Measurements from ENCODE around the gene DBP.
"Not testable (repeated sequence)": the region's sequence is repeated elsewhere in the genome, so short reads cannot be mapped to it uniquely, and the experiment has no call there.

The DBP gene

GRCh38 chr19:48645620-48646000 lies 8.4 kb upstream of the DBP start:
- no peak for DNase-seq (ENCODE audit: low read depth)
- H3K4me3 ChIP-seq (ENCODE audit: low read depth, low read length), result peak overlapping the region; percentile 55

GRCh38 chr19:48644839-48645619 lies 7.8 kb upstream of the DBP start:
- peak overlapping the region; percentile 55 for H3K4me3 ChIP-seq (ENCODE audit: low read depth, low read length)
- no peak for DNase-seq (ENCODE audit: low read depth)

DNA sequence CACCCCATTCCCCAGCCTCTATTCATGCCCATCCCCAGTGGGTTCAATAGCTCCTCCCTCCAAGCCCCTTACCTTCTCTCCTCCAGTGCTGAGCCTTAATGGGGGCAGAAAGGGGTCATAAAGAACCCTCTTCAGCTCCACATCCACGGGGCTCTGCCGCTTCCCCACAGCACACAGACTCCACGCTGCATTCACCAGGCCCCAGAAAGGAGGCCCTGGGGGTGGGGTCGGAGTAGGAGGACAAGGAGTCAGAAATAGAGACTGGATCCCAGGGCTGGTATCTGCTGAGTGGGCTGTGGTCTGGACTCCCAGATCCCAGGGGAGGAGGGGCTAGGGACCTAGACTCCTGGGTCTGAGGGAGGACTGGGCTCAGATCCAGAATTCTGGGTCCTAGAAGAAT lies 7.2 kb upstream of the DBP start:
- DNase-seq (ENCODE audit: low read depth), result no peak

DNA sequence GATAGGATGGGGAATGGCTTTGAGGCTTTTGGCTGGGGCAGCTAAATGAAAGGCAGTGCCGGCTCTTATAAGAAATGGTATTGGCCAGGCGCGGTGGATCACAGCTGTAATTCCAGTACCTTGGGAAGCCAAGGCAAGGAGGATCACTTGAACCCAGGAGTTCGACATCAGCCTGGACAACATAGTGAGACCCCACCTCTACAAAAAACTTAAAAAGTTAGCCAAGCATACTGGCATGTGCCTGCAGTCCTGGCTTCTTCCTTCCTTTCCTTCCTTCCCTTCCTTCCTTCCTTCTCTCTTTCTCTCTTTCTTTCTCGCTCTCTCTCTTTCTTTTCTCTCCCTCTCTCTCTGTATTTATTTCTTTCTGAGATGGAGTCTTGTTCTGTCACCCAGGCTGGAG lies 5.7 kb upstream of the DBP start:
- DNase-seq (ENCODE audit: low read depth), result no peak

More for the DNA sequence above, 7.2 kb upstream of the DBP start:
- no peak overlapping the region for H3K4me3 ChIP-seq (ENCODE audit: low read depth, low read length)

GRCh38 chr19:48641850-48642249 lies 4.7 kb upstream of the DBP start:
- DNase-seq (ENCODE audit: low read depth), result no peak
- no peak overlapping the region for H3K4me3 ChIP-seq (ENCODE audit: low read depth, low read length)

More for the DNA sequence above, 5.7 kb upstream of the DBP start:
- H3K4me3 ChIP-seq (ENCODE audit: low read depth, low read length), result no peak overlapping the region

DNA sequence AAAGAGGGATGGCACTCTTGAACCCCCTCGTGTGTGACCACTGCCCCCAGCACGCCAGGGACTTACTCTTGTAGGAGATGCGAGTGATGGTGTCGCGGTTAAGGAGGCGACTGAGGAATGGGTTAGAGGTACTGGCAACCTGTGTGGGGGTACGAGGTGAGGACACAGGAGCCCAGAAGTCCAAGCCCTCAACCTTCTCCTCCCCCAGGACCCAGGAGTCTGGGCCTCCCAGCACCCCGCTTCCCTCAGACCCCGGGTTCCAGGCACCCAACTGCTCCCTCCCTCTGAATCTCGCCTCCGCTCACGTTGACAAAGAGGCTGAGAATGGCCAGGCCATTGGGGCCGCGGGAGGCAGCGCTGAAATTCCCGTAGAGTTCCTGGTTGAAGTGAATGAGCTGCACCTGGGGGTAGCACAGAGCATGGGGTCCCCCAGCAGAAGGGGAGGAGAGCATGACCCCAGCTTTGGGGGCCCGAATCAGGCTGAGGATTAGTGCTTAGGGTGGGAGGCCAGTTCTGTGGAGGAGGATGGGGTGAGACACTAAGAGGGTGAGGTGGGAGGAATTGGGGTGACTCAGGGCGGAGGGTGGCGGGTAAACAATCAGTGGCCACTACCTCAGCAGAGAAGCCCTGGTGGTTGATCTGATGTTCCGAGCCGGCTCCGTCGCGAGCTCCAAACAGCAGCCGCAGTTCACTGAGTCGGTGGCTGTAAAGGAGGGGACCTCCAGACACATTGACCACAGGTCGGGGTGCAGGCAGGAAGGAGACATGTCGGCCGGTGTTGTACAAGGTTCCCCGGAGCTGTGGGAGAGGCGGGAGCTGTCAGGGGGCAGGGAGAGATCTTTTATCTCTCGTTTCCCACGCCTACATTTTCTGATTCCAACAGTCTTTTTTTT lies 2.5 kb upstream of the DBP start:
- H3K4me3 ChIP-seq (ENCODE audit: low read depth, low read length), result no peak overlapping the region
- no peak for DNase-seq (ENCODE audit: low read depth)

- no peak for DNase-seq (ENCODE audit: low read depth)
- no peak overlapping the region for H3K4me3 ChIP-seq (ENCODE audit: low read depth, low read length)
Measured at GRCh38 chr19:48638831-48639381, 1.7 kb upstream of the DBP start.

GRCh38 chr19:48637948-48638830 lies 1.0 kb upstream of the DBP start:
- peak overlapping the region; percentile 56 for H3K4me3 ChIP-seq (ENCODE audit: low read depth, low read length)

DNA sequence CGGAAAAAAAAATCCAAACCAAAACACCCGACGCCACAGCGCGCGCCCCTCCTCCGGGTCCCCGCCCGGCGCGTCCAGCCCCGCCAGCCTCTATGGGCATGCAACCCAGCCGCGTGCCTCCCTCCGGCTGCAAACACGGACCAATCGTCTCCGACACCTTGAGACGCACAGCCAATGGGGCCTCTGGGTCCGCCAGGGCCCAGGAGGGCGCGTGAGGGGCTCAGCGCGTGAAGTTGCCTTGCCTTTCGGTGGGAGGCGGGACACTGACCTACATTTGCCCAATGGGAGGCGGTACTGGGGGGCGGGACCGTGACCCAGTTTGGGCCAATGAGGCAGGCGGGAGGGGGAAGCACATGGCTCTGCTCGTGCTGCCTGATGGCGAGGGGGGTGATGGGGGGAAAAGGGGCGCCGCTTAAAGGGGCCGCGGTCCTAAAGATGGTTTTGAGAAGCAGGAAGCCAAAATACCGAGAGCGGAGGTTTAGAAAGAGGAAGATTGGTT lies 319 bp upstream of the DBP start:
- peak overlapping the region; percentile 56 for H3K4me3 ChIP-seq (ENCODE audit: low read depth, low read length)
- peak; percentile 94 for DNase-seq (ENCODE audit: low read depth)

More at GRCh38 chr19:48637948-48638830, 1.0 kb upstream of the DBP start:
- peak; percentile 83 for DNase-seq (ENCODE audit: low read depth)

DNA sequence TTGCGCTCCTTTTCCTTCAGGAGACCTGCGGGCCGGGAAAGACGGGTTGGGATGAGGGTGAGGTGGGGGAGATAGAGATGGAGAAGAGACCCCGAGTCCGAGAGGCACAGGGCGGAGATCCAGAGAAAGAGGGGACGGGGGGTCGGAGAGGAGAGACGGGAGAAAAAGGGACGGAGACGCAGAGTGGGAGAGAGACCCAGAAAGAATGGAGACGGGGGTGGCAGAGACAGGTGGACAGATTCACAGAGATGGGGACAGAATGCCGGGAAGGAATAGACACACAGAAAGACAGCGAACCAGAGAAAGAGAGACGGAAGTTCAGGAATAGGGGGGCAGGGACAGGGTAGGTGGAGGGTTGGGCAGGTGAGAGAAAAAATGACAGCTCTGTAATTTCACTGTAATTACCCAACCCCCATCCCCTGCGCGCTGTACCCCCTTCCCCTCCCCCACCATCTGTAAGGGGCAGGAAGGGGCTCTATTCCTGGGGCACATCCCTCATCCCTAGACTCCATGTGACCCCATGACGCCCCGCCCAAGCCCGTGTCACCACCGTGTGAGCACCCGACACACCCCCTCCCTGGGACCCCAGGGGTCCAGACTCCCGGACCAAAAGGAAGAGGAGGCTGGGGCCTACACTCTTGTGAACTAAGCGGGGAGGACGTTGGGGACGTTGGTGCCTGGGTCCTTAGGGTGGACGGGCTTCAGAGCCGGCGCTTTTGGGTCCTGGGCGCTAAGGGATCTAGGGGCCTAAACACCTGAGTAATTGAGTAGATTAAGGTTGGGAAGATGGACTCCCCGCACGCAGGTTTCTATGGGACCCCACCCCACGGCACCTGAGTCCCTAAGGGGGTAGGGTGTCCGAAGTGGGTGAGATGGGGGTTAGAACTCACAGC lies 967 bp downstream of the DBP start:
- H3K4me3 ChIP-seq (ENCODE audit: low read depth, low read length), result peak overlapping the region; percentile 56
- DNase-seq (ENCODE audit: low read depth), result no peak

- peak overlapping the region; percentile 37 for H3K4me3 ChIP-seq (ENCODE audit: low read depth, low read length)
- no peak for DNase-seq (ENCODE audit: low read depth)
Measured at GRCh38 chr19:48635263-48635965, 1.8 kb downstream of the DBP start.

DNA sequence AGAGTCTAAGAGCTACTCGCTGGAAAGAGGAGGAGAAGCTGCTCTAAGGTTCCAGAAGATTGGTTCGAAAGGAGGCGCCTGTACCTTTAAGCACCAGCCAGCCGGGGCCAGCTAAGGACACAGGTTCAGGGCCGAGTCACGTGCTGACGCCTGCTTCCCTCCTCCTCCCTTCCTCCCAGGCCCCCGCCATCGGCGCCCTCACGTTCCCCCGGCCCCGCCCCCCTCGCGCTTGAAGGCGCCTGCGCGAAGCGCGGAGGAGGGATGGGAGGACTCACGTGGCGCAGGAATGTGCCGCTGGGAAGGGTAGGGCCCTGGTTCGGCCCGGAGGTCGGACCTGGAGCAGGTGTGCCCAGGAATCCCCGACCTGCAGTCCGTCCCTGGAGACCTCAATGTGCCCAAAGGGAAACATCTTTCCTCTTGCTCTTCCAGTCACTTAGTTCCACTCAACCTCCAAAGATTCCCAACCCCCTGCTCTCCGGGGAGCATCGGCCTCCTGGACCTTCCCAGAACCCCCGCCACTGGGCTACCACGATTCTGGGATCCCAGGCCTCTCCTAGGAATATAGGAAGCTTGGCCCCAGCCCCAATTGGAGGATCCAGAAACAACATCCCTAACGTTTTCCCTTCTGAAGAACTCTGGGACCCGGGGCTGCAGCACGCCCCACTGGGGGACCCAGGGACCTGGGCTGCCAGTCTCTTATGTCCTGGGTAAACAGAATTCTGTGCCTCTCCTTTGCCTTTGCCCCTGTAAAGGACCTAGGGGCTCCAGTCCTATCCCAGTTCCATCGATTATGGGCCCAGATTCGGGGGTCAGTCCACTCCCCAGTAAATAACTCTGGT lies 2.5 kb downstream of the DBP start:
- peak overlapping the region; percentile 3 for H3K4me3 ChIP-seq (ENCODE audit: low read depth, low read length)
- DNase-seq (ENCODE audit: low read depth), result peak; percentile 81

DNA sequence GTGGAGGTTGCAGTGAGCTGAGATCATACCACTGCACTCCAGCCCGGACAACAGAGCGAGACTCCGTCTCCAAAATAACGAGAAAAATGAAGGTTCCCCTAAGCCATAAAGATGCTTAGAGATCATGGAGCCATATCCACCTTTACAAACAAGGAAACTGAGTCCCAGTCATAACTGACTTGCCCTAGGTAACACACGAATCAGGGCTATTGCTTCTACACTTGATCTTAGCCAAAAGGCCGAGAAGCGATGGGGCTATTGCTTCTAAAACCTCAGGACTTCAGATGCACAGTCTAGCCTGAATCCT lies 3.2 kb downstream of the DBP start:
- H3K4me3 ChIP-seq (ENCODE audit: low read depth, low read length), result peak overlapping the region; percentile 3
- DNase-seq (ENCODE audit: low read depth), result no peak

DNA sequence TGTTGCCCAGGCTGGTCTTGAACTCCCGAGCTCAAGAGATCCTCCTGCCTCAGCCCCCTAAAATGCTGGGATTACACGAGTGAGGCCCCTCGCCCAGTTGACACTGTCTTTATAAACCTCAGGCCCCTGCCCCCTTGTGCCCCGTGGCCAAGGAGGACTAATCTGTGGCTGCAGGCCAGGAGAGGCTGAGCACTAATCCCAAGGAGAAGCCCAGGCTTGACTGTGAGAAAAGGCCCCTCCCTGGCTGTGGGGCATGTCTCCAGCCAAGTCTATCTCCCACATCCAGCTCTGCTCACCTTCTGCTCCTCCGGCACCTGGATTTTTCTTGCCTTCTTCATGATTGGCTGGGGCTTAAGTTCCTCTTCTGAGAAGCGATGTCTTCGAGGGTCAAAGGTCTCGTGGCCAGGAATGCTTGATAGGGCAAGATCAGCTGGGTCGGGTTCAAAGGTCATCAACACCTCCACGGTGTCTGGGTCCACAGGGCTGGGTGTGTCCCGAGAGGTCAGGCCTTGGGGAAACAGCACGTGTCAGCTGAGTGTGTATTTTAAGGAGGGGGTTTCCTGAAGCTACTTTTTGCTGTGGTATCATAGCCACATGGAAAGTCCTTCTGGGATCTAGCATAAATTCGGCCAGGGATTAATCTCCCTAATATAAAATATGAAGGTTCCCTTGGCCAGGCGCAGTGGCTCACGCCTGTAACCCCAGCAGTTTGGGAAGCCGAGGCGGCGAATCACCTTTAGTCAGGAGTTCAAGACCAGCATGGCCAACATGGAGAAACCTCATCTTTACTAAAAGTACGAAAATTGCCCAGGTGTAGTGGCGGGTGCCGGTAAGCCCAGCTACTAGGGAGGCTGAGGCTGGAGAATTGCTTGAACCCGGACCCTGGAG lies 3.8 kb downstream of the DBP start:
- no peak overlapping the region for H3K4me3 ChIP-seq (ENCODE audit: low read depth, low read length)
- DNase-seq (ENCODE audit: low read depth), result no peak

- DNase-seq (ENCODE audit: low read depth), result no peak
- H3K4me3 ChIP-seq (ENCODE audit: low read depth, low read length), result no peak overlapping the region
Measured at GRCh38 chr19:48632692-48633147, 4.5 kb downstream of the DBP start.

DNA sequence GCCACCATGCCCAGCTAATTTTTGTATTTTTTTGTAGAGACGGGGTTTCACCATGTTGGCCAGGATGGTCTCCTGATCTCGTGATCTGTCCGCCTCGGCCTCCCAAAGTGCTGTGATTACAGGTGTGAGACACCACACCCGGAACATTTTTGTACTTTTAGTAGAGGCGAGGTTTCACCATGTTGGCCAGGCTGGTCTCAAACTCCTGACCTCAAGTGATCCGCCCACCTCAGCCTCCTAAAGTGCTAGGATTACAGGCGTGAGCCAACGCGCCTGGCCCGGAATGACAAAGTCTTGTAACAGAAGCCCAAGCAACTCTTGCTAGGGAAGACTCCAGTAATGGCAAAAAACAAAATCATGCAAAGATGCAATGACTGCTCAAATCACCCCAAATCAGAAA lies 4.9 kb downstream of the DBP start:
- H3K4me3 ChIP-seq (ENCODE audit: low read depth, low read length); DNase-seq (ENCODE audit: low read depth): not testable (repeated sequence)

Measured in skeletal muscle cell (primary cell).